Measurements from ENCODE around the gene KRTAP9-4.

The KRTAP9-4 gene

DNA sequence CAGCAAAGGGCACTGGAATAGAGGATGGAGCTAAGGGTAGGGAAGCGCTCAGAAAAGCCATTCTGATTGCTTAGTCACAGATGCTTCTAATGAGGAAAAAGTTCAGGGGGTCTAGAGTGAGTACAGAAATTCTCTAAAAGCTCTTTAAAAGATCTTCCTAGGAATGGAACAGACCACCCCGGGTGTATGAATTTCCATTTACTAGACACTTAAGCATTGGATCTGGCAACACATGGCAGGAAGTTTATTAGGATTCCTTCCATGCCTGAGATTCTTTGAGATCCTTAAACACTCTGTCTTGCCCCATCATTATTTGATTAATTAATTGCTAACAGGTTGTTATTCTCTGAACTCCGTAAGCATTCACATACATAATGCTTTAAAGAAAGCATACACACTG, 34.6 kb downstream of the KRTAP9-4 start:
- Histone ChIP-seq H3K9me3 (no peaks in the 10 kb centered on the region), H3K4me1 (ENCODE audit: control insufficient read depth in 1 of 2, insufficient read depth in 1 of 2, low read depth in 1 of 2, low read length in 1 of 2) (peaks cover 44% of the 10 kb centered on the region in 2 experiments), H3K36me3 (no peaks in the 10 kb centered on the region), H3K27me3 (no peaks in the 10 kb centered on the region), H3K4me3 (ENCODE audit: low read depth in 1 of 2, low read length in 1 of 2) (no peak overlapping the region), H3K27ac (peak overlapping the region; percentile 64)
- TF ChIP-seq, protein P1, sequence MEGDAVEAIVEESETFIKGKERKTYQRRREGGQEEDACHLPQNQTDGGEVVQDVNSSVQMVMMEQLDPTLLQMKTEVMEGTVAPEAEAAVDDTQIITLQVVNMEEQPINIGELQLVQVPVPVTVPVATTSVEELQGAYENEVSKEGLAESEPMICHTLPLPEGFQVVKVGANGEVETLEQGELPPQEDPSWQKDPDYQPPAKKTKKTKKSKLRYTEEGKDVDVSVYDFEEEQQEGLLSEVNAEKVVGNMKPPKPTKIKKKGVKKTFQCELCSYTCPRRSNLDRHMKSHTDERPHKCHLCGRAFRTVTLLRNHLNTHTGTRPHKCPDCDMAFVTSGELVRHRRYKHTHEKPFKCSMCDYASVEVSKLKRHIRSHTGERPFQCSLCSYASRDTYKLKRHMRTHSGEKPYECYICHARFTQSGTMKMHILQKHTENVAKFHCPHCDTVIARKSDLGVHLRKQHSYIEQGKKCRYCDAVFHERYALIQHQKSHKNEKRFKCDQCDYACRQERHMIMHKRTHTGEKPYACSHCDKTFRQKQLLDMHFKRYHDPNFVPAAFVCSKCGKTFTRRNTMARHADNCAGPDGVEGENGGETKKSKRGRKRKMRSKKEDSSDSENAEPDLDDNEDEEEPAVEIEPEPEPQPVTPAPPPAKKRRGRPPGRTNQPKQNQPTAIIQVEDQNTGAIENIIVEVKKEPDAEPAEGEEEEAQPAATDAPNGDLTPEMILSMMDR (IDR thresholded peaks at IDR 0.05): no peak

GRCh38 chr17:41284546-41284945, 35.1 kb downstream of the KRTAP9-4 start:
- H3K27ac ChIP-seq: peak overlapping the region; percentile 64
- no peaks in the 10 kb centered on the region for H3K9me3 ChIP-seq
- no peaks in the 10 kb centered on the region for H3K27me3 ChIP-seq
- H3K36me3 ChIP-seq: no peaks in the 10 kb centered on the region
- H3K4me1 ChIP-seq (ENCODE audit: control insufficient read depth in 1 of 2, insufficient read depth in 1 of 2, low read depth in 1 of 2, low read length in 1 of 2): peaks cover 44% of the 10 kb centered on the region in 2 experiments
- TF ChIP-seq, protein P1 (IDR thresholded peaks at IDR 0.05): no peak
- no peak overlapping the region for H3K4me3 ChIP-seq (ENCODE audit: low read depth in 1 of 2, low read length in 1 of 2)

DNA sequence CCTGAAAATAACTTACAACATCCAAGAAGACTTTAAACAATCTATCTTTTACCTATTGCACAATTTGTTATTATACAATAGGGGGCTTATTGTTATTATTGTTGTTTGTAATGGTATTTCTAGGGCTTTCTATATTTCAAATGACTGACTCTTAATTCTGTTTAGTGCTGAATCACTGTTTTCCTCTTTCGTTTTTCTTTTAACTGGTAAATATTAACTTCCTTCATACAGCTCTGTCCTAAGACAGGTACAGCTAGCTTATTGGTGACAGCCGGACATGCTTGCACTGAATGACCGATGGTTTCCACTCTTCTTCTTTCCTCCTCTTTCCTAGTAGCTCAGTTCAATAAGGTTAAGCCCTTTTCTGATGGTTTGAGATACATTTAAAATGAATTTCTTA, 37.6 kb downstream of the KRTAP9-4 start:
- no peaks in the 10 kb centered on the region for H3K9me3 ChIP-seq
- peaks cover 44% of the 10 kb centered on the region in 2 experiments for H3K4me1 ChIP-seq (ENCODE audit: control insufficient read depth in 1 of 2, insufficient read depth in 1 of 2, low read depth in 1 of 2, low read length in 1 of 2)
- H3K27me3 ChIP-seq: no peaks in the 10 kb centered on the region
- peak overlapping the region in 1 of 2 experiments; percentile 13 for H3K4me3 ChIP-seq (ENCODE audit: low read depth in 1 of 2, low read length in 1 of 2)
- TF ChIP-seq, protein P1 (IDR thresholded peaks at IDR 0.05): no peak
- H3K27ac ChIP-seq: peak overlapping the region; percentile 72
- H3K36me3 ChIP-seq: no peaks in the 10 kb centered on the region

GRCh38 chr17:41294016-41294415, 44.5 kb downstream of the KRTAP9-4 start:
- Histone ChIP-seq H3K27ac (no peak overlapping the region), H3K36me3 (no peaks in the 10 kb centered on the region), H3K27me3 (no peaks in the 10 kb centered on the region), H3K4me1 (ENCODE audit: control insufficient read depth in 1 of 2, insufficient read depth in 1 of 2, low read depth in 1 of 2, low read length in 1 of 2) (no peaks in the 10 kb centered on the region), H3K9me3 (no peaks in the 10 kb centered on the region), H3K4me3 (ENCODE audit: low read depth in 1 of 2, low read length in 1 of 2) (no peak overlapping the region)
- TF ChIP-seq, protein P1 (IDR thresholded peaks at IDR 0.05): no peak

GRCh38 chr17:41296846-41297245, 47.4 kb downstream of the KRTAP9-4 start:
- peaks cover 0 to 8% of the 10 kb centered on the region in 2 experiments for H3K4me1 ChIP-seq (ENCODE audit: control insufficient read depth in 1 of 2, insufficient read depth in 1 of 2, low read depth in 1 of 2, low read length in 1 of 2)

More at GRCh38 chr17:41296846-41297245, 47.4 kb downstream of the KRTAP9-4 start:
- H3K36me3 ChIP-seq: no peaks in the 10 kb centered on the region
- H3K9me3 ChIP-seq: no peaks in the 10 kb centered on the region
- no peak overlapping the region for H3K4me3 ChIP-seq (ENCODE audit: low read depth in 1 of 2, low read length in 1 of 2)
- TF ChIP-seq, protein P1 (IDR thresholded peaks at IDR 0.05): no peak
- H3K27me3 ChIP-seq: no peaks in the 10 kb centered on the region
- H3K27ac ChIP-seq: no peak overlapping the region
